ENCODE measurements around the gene GLI3. TPM values are rescaled to one million over a fixed set of nuclear protein-coding genes. Genes with fewer than 3 reads are reported as not detected.

The GLI3 gene
- total RNA-seq, 1 donor from 2014 or later: not detected

GRCh38 chr7:42198974-42199668, 37.9 kb downstream of the GLI3 start:
- H3K36me3 Mint-ChIP-seq (ENCODE audit: low read depth): no peaks in the 10 kb centered on the region
- DNase-seq (ENCODE audit: low spot score): no peak

GRCh38 chr7:42198296-42198695, 38.7 kb downstream of the GLI3 start:
- DNase-seq (ENCODE audit: low spot score): no peak
- H3K27ac Mint-ChIP-seq: no peak overlapping the region
- H3K4me3 Mint-ChIP-seq: no peak overlapping the region
- intact Hi-C loops (cut with micrococcal nuclease): no loop called here
- H3K36me3 Mint-ChIP-seq (ENCODE audit: low read depth): no peaks in the 10 kb centered on the region
- H3K4me1 Mint-ChIP-seq (ENCODE audit: low read depth): no peaks in the 10 kb centered on the region
- H3K27me3 Mint-ChIP-seq (ENCODE audit: insufficient read depth): no peaks in the 10 kb centered on the region
- H3K9me3 Mint-ChIP-seq: no peaks in the 10 kb centered on the region

More at GRCh38 chr7:42198974-42199668, 37.9 kb downstream of the GLI3 start:
- no peaks in the 10 kb centered on the region for H3K9me3 Mint-ChIP-seq
- intact Hi-C loops (cut with micrococcal nuclease): no loop called here
- H3K27ac Mint-ChIP-seq: no peak overlapping the region
- H3K4me3 Mint-ChIP-seq: no peak overlapping the region
- no peaks in the 10 kb centered on the region for H3K27me3 Mint-ChIP-seq (ENCODE audit: insufficient read depth)
- no peaks in the 10 kb centered on the region for H3K4me1 Mint-ChIP-seq (ENCODE audit: low read depth)

GRCh38 chr7:42197451-42197850, 39.6 kb downstream of the GLI3 start:
- Mint-ChIP-seq H3K27me3 (ENCODE audit: insufficient read depth) (no peaks in the 10 kb centered on the region), H3K36me3 (ENCODE audit: low read depth) (no peaks in the 10 kb centered on the region), H3K4me1 (ENCODE audit: low read depth) (no peaks in the 10 kb centered on the region), H3K9me3 (no peaks in the 10 kb centered on the region), H3K27ac (no peak overlapping the region), H3K4me3 (no peak overlapping the region)
- intact Hi-C loops (cut with micrococcal nuclease): no loop called here
- no peak for DNase-seq (ENCODE audit: low spot score)

- Mint-ChIP-seq H3K27ac (no peak overlapping the region), H3K4me3 (no peak overlapping the region), H3K27me3 (ENCODE audit: insufficient read depth) (no peaks in the 10 kb centered on the region), H3K9me3 (no peaks in the 10 kb centered on the region), H3K36me3 (ENCODE audit: low read depth) (no peaks in the 10 kb centered on the region), H3K4me1 (ENCODE audit: low read depth) (no peaks in the 10 kb centered on the region)
- intact Hi-C loops (cut with micrococcal nuclease): no loop called here
- no peak for DNase-seq (ENCODE audit: low spot score)
These were observed 42.8 kb downstream of the GLI3 start for GRCh38 chr7:42194238-42194637.

- no peak for DNase-seq (ENCODE audit: low spot score)
- Mint-ChIP-seq H3K4me1 (ENCODE audit: low read depth) (no peaks in the 10 kb centered on the region), H3K9me3 (no peaks in the 10 kb centered on the region), H3K4me3 (no peak overlapping the region), H3K27me3 (ENCODE audit: insufficient read depth) (no peaks in the 10 kb centered on the region), H3K36me3 (ENCODE audit: low read depth) (no peaks in the 10 kb centered on the region), H3K27ac (no peak overlapping the region)
- intact Hi-C loops (cut with micrococcal nuclease): no loop called here
These were observed 43.4 kb downstream of the GLI3 start for GRCh38 chr7:42193471-42194129.

GRCh38 chr7:42192851-42193461, 44.1 kb downstream of the GLI3 start:
- H3K4me1 Mint-ChIP-seq (ENCODE audit: low read depth): no peaks in the 10 kb centered on the region

GRCh38 chr7:42192066-42192465, 44.9 kb downstream of the GLI3 start:
- Mint-ChIP-seq H3K36me3 (ENCODE audit: low read depth) (no peaks in the 10 kb centered on the region), H3K27ac (no peak overlapping the region)

More at GRCh38 chr7:42192851-42193461, 44.1 kb downstream of the GLI3 start:
- DNase-seq (ENCODE audit: low spot score): no peak
- Mint-ChIP-seq H3K36me3 (ENCODE audit: low read depth) (no peaks in the 10 kb centered on the region), H3K9me3 (no peaks in the 10 kb centered on the region), H3K27me3 (ENCODE audit: insufficient read depth) (no peaks in the 10 kb centered on the region), H3K27ac (no peak overlapping the region), H3K4me3 (no peak overlapping the region)
- intact Hi-C loops (cut with micrococcal nuclease): no loop called here

GRCh38 chr7:42189535-42189934, 47.5 kb downstream of the GLI3 start:
- H3K36me3 Mint-ChIP-seq (ENCODE audit: low read depth): no peaks in the 10 kb centered on the region
- H3K27ac Mint-ChIP-seq: no peak overlapping the region
- no peaks in the 10 kb centered on the region for H3K9me3 Mint-ChIP-seq
- DNase-seq (ENCODE audit: low spot score): no peak
- no peak overlapping the region for H3K4me3 Mint-ChIP-seq
- intact Hi-C loops (cut with micrococcal nuclease): no loop called here
- no peaks in the 10 kb centered on the region for H3K4me1 Mint-ChIP-seq (ENCODE audit: low read depth)
- H3K27me3 Mint-ChIP-seq (ENCODE audit: insufficient read depth): no peaks in the 10 kb centered on the region

More at GRCh38 chr7:42192066-42192465, 44.9 kb downstream of the GLI3 start:
- no peaks in the 10 kb centered on the region for H3K9me3 Mint-ChIP-seq
- H3K4me1 Mint-ChIP-seq (ENCODE audit: low read depth): no peaks in the 10 kb centered on the region
- no peak for DNase-seq (ENCODE audit: low spot score)
- intact Hi-C loops (cut with micrococcal nuclease): no loop called here
- no peaks in the 10 kb centered on the region for H3K27me3 Mint-ChIP-seq (ENCODE audit: insufficient read depth)
- H3K4me3 Mint-ChIP-seq: no peak overlapping the region

GRCh38 chr7:42186151-42186550, 50.9 kb downstream of the GLI3 start:
- no peak for DNase-seq (ENCODE audit: low spot score)
- Mint-ChIP-seq H3K4me3 (no peak overlapping the region), H3K4me1 (ENCODE audit: low read depth) (no peaks in the 10 kb centered on the region), H3K27ac (no peak overlapping the region), H3K27me3 (ENCODE audit: insufficient read depth) (no peaks in the 10 kb centered on the region), H3K36me3 (ENCODE audit: low read depth) (no peaks in the 10 kb centered on the region), H3K9me3 (no peaks in the 10 kb centered on the region)
- intact Hi-C loops (cut with micrococcal nuclease): no loop called here

- Mint-ChIP-seq H3K4me3 (no peak overlapping the region), H3K27ac (no peak overlapping the region), H3K9me3 (no peaks in the 10 kb centered on the region), H3K27me3 (ENCODE audit: insufficient read depth) (no peaks in the 10 kb centered on the region), H3K36me3 (ENCODE audit: low read depth) (no peaks in the 10 kb centered on the region), H3K4me1 (ENCODE audit: low read depth) (no peaks in the 10 kb centered on the region)
- intact Hi-C loops (cut with micrococcal nuclease): no loop called here
- DNase-seq (ENCODE audit: low spot score): no peak
These were observed 51.3 kb downstream of the GLI3 start for GRCh38 chr7:42185726-42186125.

- Mint-ChIP-seq H3K27me3 (ENCODE audit: insufficient read depth) (no peaks in the 10 kb centered on the region), H3K9me3 (no peaks in the 10 kb centered on the region), H3K36me3 (ENCODE audit: low read depth) (no peaks in the 10 kb centered on the region), H3K4me1 (ENCODE audit: low read depth) (no peaks in the 10 kb centered on the region), H3K27ac (no peak overlapping the region), H3K4me3 (no peak overlapping the region)
- no peak for DNase-seq (ENCODE audit: low spot score)
- intact Hi-C loops (cut with micrococcal nuclease): no loop called here
These were observed 53.5 kb downstream of the GLI3 start for GRCh38 chr7:42183547-42183946.

- no peak for DNase-seq (ENCODE audit: low spot score)
- intact Hi-C loops (cut with micrococcal nuclease): no loop called here
- no peaks in the 10 kb centered on the region for H3K36me3 Mint-ChIP-seq (ENCODE audit: low read depth)
- no peak overlapping the region for H3K27ac Mint-ChIP-seq
- no peaks in the 10 kb centered on the region for H3K9me3 Mint-ChIP-seq
- H3K4me3 Mint-ChIP-seq: no peak overlapping the region
- H3K27me3 Mint-ChIP-seq (ENCODE audit: insufficient read depth): no peaks in the 10 kb centered on the region
- no peaks in the 10 kb centered on the region for H3K4me1 Mint-ChIP-seq (ENCODE audit: low read depth)
These were observed 55.4 kb downstream of the GLI3 start for GRCh38 chr7:42181566-42181965.

- Mint-ChIP-seq H3K4me3 (no peak overlapping the region), H3K27ac (no peak overlapping the region), H3K27me3 (ENCODE audit: insufficient read depth) (no peaks in the 10 kb centered on the region), H3K9me3 (no peaks in the 10 kb centered on the region), H3K36me3 (ENCODE audit: low read depth) (no peaks in the 10 kb centered on the region), H3K4me1 (ENCODE audit: low read depth) (no peaks in the 10 kb centered on the region)
- no peak for DNase-seq (ENCODE audit: low spot score)
- intact Hi-C loops (cut with micrococcal nuclease): no loop called here
These were observed 56.2 kb downstream of the GLI3 start for GRCh38 chr7:42180806-42181205.

Data from activated T-helper 1 cell treated with anti-CD3 and anti-CD28 coated beads, Interleukin-12 subunit alpha, Interleukin-12 subunit beta, Interleukin-2, Interleukin-4 antibody, amounts not matched to agents 30 ng/mL and 10 ng/mL and 1 ng/mL, durations not matched to agents 14 hours and 24 hours and 36 hours (primary cell).